ENCODE measurements around the gene OLFM1.
A peak's percentile ranks its signal among the peaks of the same experiment; 100 is the strongest.

OLFM1 gene

DNA sequence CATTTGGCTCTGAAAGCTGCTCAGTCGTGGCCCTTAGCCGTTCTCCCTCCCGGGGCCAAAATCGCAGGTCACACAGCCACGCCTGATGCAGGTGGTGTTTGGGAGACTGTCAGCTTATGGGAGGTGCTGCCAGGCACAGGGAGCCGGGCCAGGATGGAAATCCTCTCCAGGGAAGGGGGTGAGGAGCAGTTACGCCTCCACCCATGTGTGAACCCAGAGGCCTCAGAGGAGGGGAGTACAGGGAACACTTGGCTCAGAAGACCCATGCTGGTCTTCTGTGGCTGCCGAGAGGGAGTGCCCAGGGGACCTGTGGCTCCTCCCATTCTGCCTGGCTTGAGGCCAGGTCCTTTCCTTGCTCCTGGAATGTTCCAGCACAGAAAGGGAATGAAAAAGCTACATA, 3.6 kb upstream of the OLFM1 start:
- Histone ChIP-seq H3K9me3 (ENCODE audit: insufficient read depth, low read length) (no peaks in the 10 kb centered on the region), H3K27me3 (ENCODE audit: insufficient read depth, insufficient read length) (peaks cover 21% of the 10 kb centered on the region), H3K36me3 (ENCODE audit: insufficient read depth, insufficient read length, low read length) (no peaks in the 10 kb centered on the region), H3K9ac (ENCODE audit: insufficient read length, low read depth) (no peak overlapping the region), H3K4me1 (ENCODE audit: insufficient read depth, insufficient read length) (no peaks in the 10 kb centered on the region), H3K4me3 (ENCODE audit: insufficient read length, low read depth) (no peak overlapping the region)
- TF ChIP-seq SUZ12 (IDR thresholded peaks at IDR 0.05; ENCODE audit: extremely low read depth, insufficient read depth, insufficient read length) = no peak
- TF ChIP-seq YY1 (IDR thresholded peaks at IDR 0.05; ENCODE audit: insufficient read depth, insufficient read length) = no peak
- TF ChIP-seq ZNF274 (IDR thresholded peaks at IDR 0.05; ENCODE audit: low read depth, low read length) = no peak
- DNase-seq (ENCODE audit: low read depth, low spot score) = no peak

DNA sequence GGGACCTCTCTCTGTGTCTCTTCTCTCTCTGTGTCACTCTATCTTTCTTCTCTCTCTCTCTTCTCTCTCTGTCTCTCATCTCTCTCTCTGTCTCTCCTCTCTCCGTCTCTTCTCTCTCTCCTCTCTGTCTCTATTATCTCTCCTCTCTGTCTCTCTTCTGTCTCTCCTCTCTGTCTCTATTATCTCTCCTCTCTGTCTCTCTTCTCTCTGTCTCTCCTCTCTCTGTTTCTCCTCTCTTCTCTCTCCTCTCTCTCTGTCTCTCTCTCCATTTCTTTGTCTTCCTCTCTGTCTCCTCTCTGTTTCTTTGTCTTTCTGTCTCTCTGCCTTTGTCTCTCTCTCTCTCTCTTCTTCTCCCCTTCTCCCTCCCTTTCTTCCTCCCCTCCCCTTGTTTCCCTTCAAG, 3.2 kb upstream of the OLFM1 start:
- peaks cover 25% of the 10 kb centered on the region for H3K27me3 ChIP-seq (ENCODE audit: insufficient read depth, insufficient read length)
- no peak overlapping the region for H3K9ac ChIP-seq (ENCODE audit: insufficient read length, low read depth)
- no peaks in the 10 kb centered on the region for H3K36me3 ChIP-seq (ENCODE audit: insufficient read depth, insufficient read length, low read length)
- peaks cover 2% of the 10 kb centered on the region for H3K4me1 ChIP-seq (ENCODE audit: insufficient read depth, insufficient read length)
- H3K4me3 ChIP-seq (ENCODE audit: insufficient read length, low read depth) = no peak overlapping the region
- no peaks in the 10 kb centered on the region for H3K9me3 ChIP-seq (ENCODE audit: insufficient read depth, low read length)
- no peak for DNase-seq (ENCODE audit: low read depth, low spot score)
- TF ChIP-seq SUZ12 (IDR thresholded peaks at IDR 0.05; ENCODE audit: extremely low read depth, insufficient read depth, insufficient read length) (no peak), YY1 (IDR thresholded peaks at IDR 0.05; ENCODE audit: insufficient read depth, insufficient read length) (no peak), ZNF274 (IDR thresholded peaks at IDR 0.05; ENCODE audit: low read depth, low read length) (no peak)

DNA sequence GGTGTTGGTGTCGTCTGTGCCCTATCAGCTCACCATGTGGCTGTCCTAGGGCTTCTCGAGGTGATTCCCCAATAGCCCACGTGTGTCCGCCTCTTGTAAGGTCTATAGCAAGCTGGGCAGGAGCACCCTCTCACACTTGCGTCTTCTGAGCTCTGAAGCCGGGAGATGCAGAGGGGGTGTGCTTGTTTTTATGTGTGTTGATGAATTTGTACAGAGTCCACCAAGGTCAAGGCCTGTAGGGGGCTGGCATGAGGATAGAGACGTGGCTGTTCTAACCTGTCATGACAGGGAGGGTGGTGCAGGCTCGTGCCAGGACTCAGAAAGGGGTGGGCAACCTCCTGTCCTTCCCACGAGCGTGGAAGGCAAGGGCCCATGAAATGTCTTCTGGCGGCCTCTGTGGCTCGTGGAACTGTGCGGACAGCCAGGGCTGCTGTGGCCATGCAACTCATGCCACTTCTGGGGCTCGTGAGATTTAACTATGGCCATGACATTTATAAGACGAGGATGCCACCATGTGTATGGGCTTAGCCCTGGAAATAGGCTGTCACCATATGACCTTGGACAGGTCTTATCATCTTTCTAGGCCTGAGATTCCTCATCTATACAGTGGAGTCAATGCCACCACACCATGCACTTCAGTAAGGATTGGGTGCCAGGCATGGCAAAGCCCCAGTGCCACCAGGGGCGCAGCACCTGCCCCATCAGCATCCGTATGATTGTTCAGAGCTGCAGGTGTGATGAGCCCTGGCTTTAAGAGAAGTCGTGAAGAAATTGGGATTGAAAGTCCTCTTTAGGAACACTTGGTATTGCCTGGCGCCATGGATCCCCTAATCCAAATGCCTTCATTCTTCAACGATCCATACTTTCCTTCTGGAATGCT, 2.3 kb upstream of the OLFM1 start:
- H3K9me3 ChIP-seq (ENCODE audit: insufficient read depth, low read length) = no peaks in the 10 kb centered on the region
- no peak overlapping the region for H3K9ac ChIP-seq (ENCODE audit: insufficient read length, low read depth)
- DNase-seq (ENCODE audit: low read depth, low spot score) = no peak
- no peak overlapping the region for H3K4me3 ChIP-seq (ENCODE audit: insufficient read length, low read depth)
- no peak for TF ChIP-seq ZNF274 (IDR thresholded peaks at IDR 0.05; ENCODE audit: low read depth, low read length)
- no peak for TF ChIP-seq YY1 (IDR thresholded peaks at IDR 0.05; ENCODE audit: insufficient read depth, insufficient read length)
- TF ChIP-seq SUZ12 (IDR thresholded peaks at IDR 0.05; ENCODE audit: extremely low read depth, insufficient read depth, insufficient read length) = no peak
- H3K27me3 ChIP-seq (ENCODE audit: insufficient read depth, insufficient read length) = peaks cover 30% of the 10 kb centered on the region
- peaks cover 4% of the 10 kb centered on the region for H3K36me3 ChIP-seq (ENCODE audit: insufficient read depth, insufficient read length, low read length)
- H3K4me1 ChIP-seq (ENCODE audit: insufficient read depth, insufficient read length) = peaks cover 5% of the 10 kb centered on the region

DNA sequence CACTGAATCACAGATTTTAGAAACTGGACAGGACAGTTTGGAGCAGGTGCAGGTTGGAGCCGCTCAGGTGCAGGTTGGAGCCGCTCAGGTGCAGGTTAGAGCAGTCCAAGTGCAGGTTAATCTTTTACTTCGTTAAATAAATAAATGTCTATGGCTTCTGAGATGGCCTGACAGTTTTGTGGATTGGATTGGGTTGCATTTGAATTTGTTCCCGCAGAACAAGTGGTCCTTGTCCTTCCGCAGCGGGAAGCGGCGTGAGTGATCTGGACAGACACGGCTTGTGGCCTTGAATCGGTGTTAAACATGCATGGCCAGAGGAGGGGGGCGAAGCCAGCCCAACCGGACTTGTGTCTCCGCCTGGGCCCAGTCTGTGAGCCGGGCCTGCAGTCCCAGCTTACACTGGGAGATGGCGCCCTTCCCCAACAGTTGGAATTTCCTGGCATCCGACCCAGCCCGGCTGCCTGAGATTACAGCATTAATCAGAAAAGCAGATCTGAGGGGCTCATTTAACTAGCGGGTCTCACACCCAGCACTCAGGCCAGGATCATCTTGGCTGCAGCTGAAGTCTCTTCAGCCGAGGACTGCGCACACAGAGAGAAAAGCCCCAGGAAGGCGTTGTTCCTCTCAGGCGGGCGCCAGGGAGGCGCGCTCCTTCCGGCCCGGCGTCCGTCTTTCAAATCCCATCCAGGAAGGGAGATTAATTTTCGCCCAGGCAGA, 1.5 kb upstream of the OLFM1 start:
- peak; percentile 78 for DNase-seq (ENCODE audit: low read depth, low spot score)
- peaks cover 5% of the 10 kb centered on the region for H3K4me1 ChIP-seq (ENCODE audit: insufficient read depth, insufficient read length)
- H3K9me3 ChIP-seq (ENCODE audit: insufficient read depth, low read length) = no peaks in the 10 kb centered on the region
- H3K27me3 ChIP-seq (ENCODE audit: insufficient read depth, insufficient read length) = peaks cover 30% of the 10 kb centered on the region
- no peak for TF ChIP-seq YY1 (IDR thresholded peaks at IDR 0.05; ENCODE audit: insufficient read depth, insufficient read length)
- peak overlapping the region; percentile 86 for H3K9ac ChIP-seq (ENCODE audit: insufficient read length, low read depth)
- H3K4me3 ChIP-seq (ENCODE audit: insufficient read length, low read depth) = peak overlapping the region; percentile 36
- H3K36me3 ChIP-seq (ENCODE audit: insufficient read depth, insufficient read length, low read length) = peaks cover 13% of the 10 kb centered on the region

DNA sequence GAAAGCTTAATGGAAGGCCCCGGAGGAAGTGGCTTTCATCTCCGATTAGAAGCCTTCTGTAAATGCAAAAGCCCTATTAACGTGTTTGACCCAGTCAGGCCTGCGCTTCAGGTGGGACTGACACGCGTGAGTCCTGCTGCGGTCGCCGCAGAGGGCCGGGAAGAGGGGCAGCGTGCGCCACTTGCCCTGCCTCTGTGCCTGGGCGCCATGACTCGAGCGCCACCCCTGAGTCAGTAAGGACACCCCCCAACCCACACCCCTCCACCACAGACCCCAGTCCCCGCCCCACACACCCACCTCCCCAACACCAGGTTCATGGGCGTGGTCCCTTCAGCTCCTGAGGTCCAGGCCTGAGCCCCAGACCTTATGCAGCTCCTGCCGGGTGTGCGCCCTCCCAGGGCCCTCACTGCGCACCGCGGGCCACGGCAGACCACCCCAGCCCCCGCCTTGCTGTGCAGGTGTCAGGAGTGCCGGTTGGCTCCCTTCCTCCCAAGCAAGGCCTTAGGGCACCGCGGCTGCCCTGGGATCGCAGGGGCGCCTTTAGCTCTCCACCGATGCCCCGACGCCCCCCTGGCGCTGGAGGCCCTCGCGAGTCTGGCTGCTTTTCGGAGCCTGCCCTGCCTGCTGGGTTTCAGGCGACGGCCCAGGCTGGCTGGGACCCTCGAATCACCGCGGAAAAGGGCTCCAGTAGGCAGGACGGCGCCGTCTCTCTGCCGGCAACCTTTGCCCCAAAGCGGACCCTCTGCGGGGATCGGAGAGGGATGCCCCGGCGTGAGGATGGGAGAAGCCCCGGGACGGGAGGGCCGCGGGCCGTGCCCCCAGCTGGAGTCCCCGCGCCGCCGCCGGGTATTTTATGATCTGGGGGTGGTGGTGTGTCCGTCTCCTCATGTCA, 625 bp upstream of the OLFM1 start:
- TF ChIP-seq SUZ12 (IDR thresholded peaks at IDR 0.05; ENCODE audit: extremely low read depth, insufficient read depth, insufficient read length) = no peak
- H3K9ac ChIP-seq (ENCODE audit: insufficient read length, low read depth) = peak overlapping the region; percentile 86
- H3K27me3 ChIP-seq (ENCODE audit: insufficient read depth, insufficient read length) = peaks cover 30% of the 10 kb centered on the region
- no peak for DNase-seq (ENCODE audit: low read depth, low spot score)
- peaks cover 8% of the 10 kb centered on the region for H3K4me1 ChIP-seq (ENCODE audit: insufficient read depth, insufficient read length)
- H3K9me3 ChIP-seq (ENCODE audit: insufficient read depth, low read length) = no peaks in the 10 kb centered on the region
- peaks cover 22% of the 10 kb centered on the region for H3K36me3 ChIP-seq (ENCODE audit: insufficient read depth, insufficient read length, low read length)
- H3K4me3 ChIP-seq (ENCODE audit: insufficient read length, low read depth) = peak overlapping the region; percentile 36

DNA sequence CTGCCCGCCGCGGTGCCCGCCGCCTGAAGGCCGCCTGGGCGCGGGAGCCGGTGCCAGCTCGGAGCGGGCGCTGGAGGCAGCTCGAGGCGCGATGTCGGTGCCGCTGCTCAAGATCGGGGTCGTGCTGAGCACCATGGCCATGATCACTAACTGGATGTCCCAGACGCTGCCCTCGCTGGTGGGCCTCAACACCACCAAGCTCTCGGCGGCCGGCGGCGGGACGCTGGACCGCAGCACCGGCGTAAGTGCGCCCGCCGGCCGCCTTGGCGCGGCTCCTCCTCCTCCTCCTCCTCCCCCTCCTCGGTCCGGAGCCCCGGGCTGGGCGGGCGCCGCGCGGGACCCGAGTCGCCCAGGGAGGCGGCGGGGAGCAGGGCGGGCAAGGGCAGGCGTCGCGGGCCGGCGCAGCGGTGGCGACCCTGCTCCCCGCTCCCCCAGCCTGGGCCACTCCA, 455 bp downstream of the OLFM1 start:
- no peak for DNase-seq (ENCODE audit: low read depth, low spot score)
- no peaks in the 10 kb centered on the region for H3K9me3 ChIP-seq (ENCODE audit: insufficient read depth, low read length)
- peaks cover 30% of the 10 kb centered on the region for H3K27me3 ChIP-seq (ENCODE audit: insufficient read depth, insufficient read length)
- H3K4me3 ChIP-seq (ENCODE audit: insufficient read length, low read depth) = peak overlapping the region; percentile 75
- TF ChIP-seq SUZ12 (IDR thresholded peaks at IDR 0.05; ENCODE audit: extremely low read depth, insufficient read depth, insufficient read length) (peak; percentile 5), YY1 (IDR thresholded peaks at IDR 0.05; ENCODE audit: insufficient read depth, insufficient read length) (no peak)
- peaks cover 32% of the 10 kb centered on the region for H3K36me3 ChIP-seq (ENCODE audit: insufficient read depth, insufficient read length, low read length)
- peaks cover 8% of the 10 kb centered on the region for H3K4me1 ChIP-seq (ENCODE audit: insufficient read depth, insufficient read length)
- peak overlapping the region; percentile 86 for H3K9ac ChIP-seq (ENCODE audit: insufficient read length, low read depth)

Data from NT2/D1 (cell line).